Activated CD4-positive, alpha-beta T cell treated with anti-CD3 and anti-CD28 coated beads for 36 hours (primary cell): Measurements from ENCODE around the gene F2RL3. TPM values are rescaled to one million over a fixed set of nuclear protein-coding genes. Genes with fewer than 3 reads are reported as not detected.

Source experiments
- ATAC-seq: fragments of 200-7000 bp; cut with Tn5 transposase; one replicate; pipeline ENCODE4 v1.10.0; 2021; ENCODE audit warnings: mild to moderate bottlenecking, moderate library complexity
- CTCF ChIA-PET: fragments of 350-600 bp; sonication (Branson Sonifier 250); formaldehyde crosslinking; loops from one replicate; lab custom pipeline; 2021; ENCODE audit warnings: antibody characterized with exemption; lab: Charles Lee
- POLR2A ChIA-PET: fragments of 350-600 bp; sonication (Branson Sonifier 250); formaldehyde crosslinking; loops from one replicate; lab custom pipeline; 2021; ENCODE audit warnings: antibody characterized with exemption, inconsistent platforms; lab: Charles Lee
- DNase-seq: peaks from one replicate; pipeline ENCODE4 v3.0.0-alpha.2; 2020
- H3K27ac Mint-ChIP-seq: one replicate; pipeline ENCODE4 v1.8.0; 2021; ENCODE audit warnings: mixed read lengths
- H3K27me3 Mint-ChIP-seq: one replicate; pipeline ENCODE4 v1.8.0; 2021; ENCODE audit warnings: mixed read lengths
- H3K36me3 Mint-ChIP-seq: one replicate; pipeline ENCODE4 v1.8.0; 2021; ENCODE audit warnings: low read depth, mixed read lengths
- H3K4me1 Mint-ChIP-seq: one replicate; pipeline ENCODE4 v1.8.0; 2021; ENCODE audit warnings: mixed read lengths
- H3K4me3 Mint-ChIP-seq: one replicate; pipeline ENCODE4 v1.8.0; 2021; ENCODE audit warnings: mild to moderate bottlenecking, moderate library complexity, mixed read lengths
- H3K9me3 Mint-ChIP-seq: one replicate; pipeline ENCODE4 v1.8.0; 2021; ENCODE audit warnings: low read depth, mixed read lengths
- intact Hi-C, 2 experiments: fragments of 100-400 bp; cut with DNase I in 1 of 2; cut with micrococcal nuclease in 1 of 2; formaldehyde crosslinking; loops; one replicate each; pipeline versions ENCODE4 v1.14.2 to v1.15.1; 2022 to 2024; cut with DNase I, micrococcal nuclease
- total RNA-seq, 2 experiments: library from RNA; stranded (reverse); gene quantifications; one replicate each; pipeline ENCODE4 v1.2.3, GENCODE V29; 2021

The F2RL3 gene
- total RNA-seq, 2 experiments from 2014 or later = not detected

- ChIA-PET POLR2A (interaction anchor here (0.5 to 0.8 kb wide), 2 partner anchors 10 to 11 kb away, joined by 3 to 4 read pairs; no protein-coding TSS in a partner anchor), CTCF (no interaction called here)
- peaks cover 17% of the 10 kb centered on the region for H3K9me3 Mint-ChIP-seq
- no peak overlapping the region for H3K27ac Mint-ChIP-seq
- ATAC-seq (no peak), DNase-seq (no peak)
- no peaks in the 10 kb centered on the region for H3K36me3 Mint-ChIP-seq
- H3K27me3 Mint-ChIP-seq = peaks cover 8% of the 10 kb centered on the region
- no peak overlapping the region for H3K4me3 Mint-ChIP-seq
- intact Hi-C loops = no loop called here
- no peaks in the 10 kb centered on the region for H3K4me1 Mint-ChIP-seq
Measured at GRCh38 chr19:16914421-16914820, 25.6 kb downstream of the F2RL3 start.

GRCh38 chr19:16915135-16915534 lies 26.3 kb downstream of the F2RL3 start:
- CTCF ChIA-PET = no interaction called here
- intact Hi-C loops = no loop called here
- Mint-ChIP-seq H3K27ac (no peak overlapping the region), H3K36me3 (no peaks in the 10 kb centered on the region), H3K9me3 (peaks cover 17% of the 10 kb centered on the region), H3K27me3 (peaks cover 8% of the 10 kb centered on the region), H3K4me3 (no peak overlapping the region), H3K4me1 (no peaks in the 10 kb centered on the region)
- DNase-seq = no peak
- ATAC-seq = no peak
- POLR2A ChIA-PET = interaction anchor here (0.8 kb wide), 1 partner anchor 10 kb away, joined by 3 read pairs; no protein-coding TSS in a partner anchor

GRCh38 chr19:16915734-16916133 lies 26.9 kb downstream of the F2RL3 start:
- H3K4me1 Mint-ChIP-seq = no peaks in the 10 kb centered on the region
- H3K27ac Mint-ChIP-seq = no peak overlapping the region

GRCh38 chr19:16917401-16917800 lies 28.6 kb downstream of the F2RL3 start:
- ChIA-PET POLR2A (no interaction called here), CTCF (no interaction called here)
- no peak overlapping the region for H3K27ac Mint-ChIP-seq
- H3K27me3 Mint-ChIP-seq = peaks cover 8% of the 10 kb centered on the region
- DNase-seq (no peak), ATAC-seq (no peak)
- intact Hi-C loops = no loop called here
- no peaks in the 10 kb centered on the region for H3K36me3 Mint-ChIP-seq
- H3K4me3 Mint-ChIP-seq = no peak overlapping the region
- no peaks in the 10 kb centered on the region for H3K4me1 Mint-ChIP-seq
- H3K9me3 Mint-ChIP-seq = peaks cover 17% of the 10 kb centered on the region

More at GRCh38 chr19:16915734-16916133, 26.9 kb downstream of the F2RL3 start:
- ChIA-PET POLR2A (no interaction called here), CTCF (no interaction called here)
- Mint-ChIP-seq H3K9me3 (peaks cover 17% of the 10 kb centered on the region), H3K4me3 (no peak overlapping the region), H3K36me3 (no peaks in the 10 kb centered on the region), H3K27me3 (peaks cover 8% of the 10 kb centered on the region)
- DNase-seq (no peak), ATAC-seq (no peak)
- intact Hi-C loops = no loop called here

GRCh38 chr19:16919496-16919895 lies 30.7 kb downstream of the F2RL3 start:
- CTCF ChIA-PET = no interaction called here
- intact Hi-C loops = no loop called here
- H3K27me3 Mint-ChIP-seq = peaks cover 8% of the 10 kb centered on the region
- no peak overlapping the region for H3K4me3 Mint-ChIP-seq
- no peaks in the 10 kb centered on the region for H3K4me1 Mint-ChIP-seq
- no peak overlapping the region for H3K27ac Mint-ChIP-seq
- no peaks in the 10 kb centered on the region for H3K36me3 Mint-ChIP-seq
- ATAC-seq (no peak), DNase-seq (no peak)
- POLR2A ChIA-PET = no interaction called here
- H3K9me3 Mint-ChIP-seq = peaks cover 2% of the 10 kb centered on the region

- ATAC-seq (no peak), DNase-seq (peak; percentile 34)
- CTCF ChIA-PET = no interaction called here
- Mint-ChIP-seq H3K27ac (no peak overlapping the region), H3K4me1 (no peaks in the 10 kb centered on the region), H3K9me3 (peaks cover 4% of the 10 kb centered on the region), H3K4me3 (no peak overlapping the region), H3K36me3 (no peaks in the 10 kb centered on the region), H3K27me3 (peaks cover 8% of the 10 kb centered on the region)
- POLR2A ChIA-PET = no interaction called here
- intact Hi-C loops = no loop called here
Measured at GRCh38 chr19:16920816-16921529, 32.2 kb downstream of the F2RL3 start.

- Mint-ChIP-seq H3K27ac (no peak overlapping the region), H3K9me3 (peaks cover 7% of the 10 kb centered on the region), H3K36me3 (peaks cover 3% of the 10 kb centered on the region), H3K4me1 (no peaks in the 10 kb centered on the region), H3K4me3 (no peak overlapping the region), H3K27me3 (peaks cover 5% of the 10 kb centered on the region)
- intact Hi-C loops = no loop called here
- no peak for ATAC-seq
- CTCF ChIA-PET = no interaction called here
- no peak for DNase-seq
- POLR2A ChIA-PET = no interaction called here
Measured at GRCh38 chr19:16921766-16922591, 33.2 kb downstream of the F2RL3 start.

GRCh38 chr19:16922592-16922934 lies 33.8 kb downstream of the F2RL3 start:
- Mint-ChIP-seq H3K4me1 (no peaks in the 10 kb centered on the region), H3K4me3 (no peak overlapping the region), H3K27me3 (peaks cover 2% of the 10 kb centered on the region), H3K9me3 (peaks cover 7% of the 10 kb centered on the region), H3K36me3 (peaks cover 3% of the 10 kb centered on the region), H3K27ac (no peak overlapping the region)
- ChIA-PET CTCF (no interaction called here), POLR2A (no interaction called here)
- ATAC-seq = no peak
- intact Hi-C loops = no loop called here
- no peak for DNase-seq

GRCh38 chr19:16922949-16923348 lies 34.1 kb downstream of the F2RL3 start:
- H3K27me3 Mint-ChIP-seq = peaks cover 2% of the 10 kb centered on the region
- CTCF ChIA-PET = no interaction called here
- H3K27ac Mint-ChIP-seq = no peak overlapping the region
- intact Hi-C loops = no loop called here
- no peak overlapping the region for H3K4me3 Mint-ChIP-seq
- POLR2A ChIA-PET = no interaction called here
- DNase-seq = no peak
- H3K36me3 Mint-ChIP-seq = peaks cover 3% of the 10 kb centered on the region
- peaks cover 7% of the 10 kb centered on the region for H3K9me3 Mint-ChIP-seq
- no peaks in the 10 kb centered on the region for H3K4me1 Mint-ChIP-seq
- ATAC-seq = no peak

- no peaks in the 10 kb centered on the region for H3K4me1 Mint-ChIP-seq
- H3K9me3 Mint-ChIP-seq = peaks cover 6% of the 10 kb centered on the region
- H3K36me3 Mint-ChIP-seq = peaks cover 3% of the 10 kb centered on the region
- H3K27me3 Mint-ChIP-seq = peaks cover 13% of the 10 kb centered on the region
- intact Hi-C loops = no loop called here
- POLR2A ChIA-PET = no interaction called here
- CTCF ChIA-PET = interaction anchor here (0.6 kb wide), 1 partner anchor 11 kb away, joined by 3 read pairs; no protein-coding TSS in a partner anchor
- ATAC-seq = no peak
- no peak overlapping the region for H3K4me3 Mint-ChIP-seq
- DNase-seq = no peak
- H3K27ac Mint-ChIP-seq = no peak overlapping the region
Measured at GRCh38 chr19:16927883-16928282, 39.1 kb downstream of the F2RL3 start.

GRCh38 chr19:16928351-16928750 lies 39.6 kb downstream of the F2RL3 start:
- intact Hi-C loops = no loop called here

GRCh38 chr19:16928916-16929315 lies 40.1 kb downstream of the F2RL3 start:
- Mint-ChIP-seq H3K36me3 (peaks cover 3% of the 10 kb centered on the region), H3K4me1 (no peaks in the 10 kb centered on the region), H3K4me3 (no peak overlapping the region), H3K9me3 (peaks cover 13% of the 10 kb centered on the region), H3K27ac (no peak overlapping the region), H3K27me3 (peaks cover 13% of the 10 kb centered on the region)
- ChIA-PET CTCF (no interaction called here), POLR2A (no interaction called here)
- no peak for ATAC-seq
- DNase-seq = no peak
- intact Hi-C loops = no loop called here

More at GRCh38 chr19:16928351-16928750, 39.6 kb downstream of the F2RL3 start:
- ChIA-PET CTCF (interaction anchor here (0.6 kb wide), 1 partner anchor 11 kb away, joined by 3 read pairs; no protein-coding TSS in a partner anchor), POLR2A (no interaction called here)
- no peaks in the 10 kb centered on the region for H3K4me1 Mint-ChIP-seq
- ATAC-seq (no peak), DNase-seq (no peak)
- H3K4me3 Mint-ChIP-seq = no peak overlapping the region
- peaks cover 3% of the 10 kb centered on the region for H3K36me3 Mint-ChIP-seq
- H3K9me3 Mint-ChIP-seq = peaks cover 7% of the 10 kb centered on the region
- H3K27ac Mint-ChIP-seq = no peak overlapping the region
- peaks cover 13% of the 10 kb centered on the region for H3K27me3 Mint-ChIP-seq
